PC-9 (cell line): ENCODE results near the gene VASH2.
"Not testable (repeated sequence)": the region's sequence is repeated elsewhere in the genome, so short reads cannot be mapped to it uniquely, and the experiment has no call there.

Experiments used
- EZH2 ChIP-seq: fragments of 200-600 bp; sonication (generic); IDR thresholded peaks from 2 replicates; pipeline ENCODE4 v1.8.0; 2017; ENCODE audit warnings: antibody characterized with exemption, low read depth
- TF ChIP-seq, protein P1 (sequence below): fragments of 200-600 bp; sonication (generic); conservative IDR thresholded peaks from 2 replicates; pipeline ENCODE4 v1.6.1; 2017; ENCODE audit warnings: mixed run types, antibody characterized with exemption, mild to moderate bottlenecking, moderate library complexity

DNA sequence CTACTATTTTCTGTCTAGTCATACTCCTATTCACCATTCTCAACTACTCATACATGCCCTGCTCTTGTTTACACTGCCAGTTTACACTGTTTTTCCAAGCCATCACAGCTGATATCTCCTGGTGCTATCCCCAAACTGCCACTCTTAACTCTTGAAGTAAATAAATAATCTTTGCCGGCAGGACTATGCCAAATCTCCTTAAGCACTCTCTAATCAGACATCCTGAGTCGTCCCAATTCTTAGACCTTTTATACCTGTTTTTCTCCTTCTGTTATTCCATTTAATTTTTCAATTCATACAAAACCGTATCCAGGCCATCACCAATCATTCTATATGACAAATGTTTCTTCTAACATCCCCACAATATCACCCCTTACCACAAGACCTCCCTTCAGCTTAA lies 36.7 kb upstream of the VASH2 start:
- TF ChIP-seq, protein P1, sequence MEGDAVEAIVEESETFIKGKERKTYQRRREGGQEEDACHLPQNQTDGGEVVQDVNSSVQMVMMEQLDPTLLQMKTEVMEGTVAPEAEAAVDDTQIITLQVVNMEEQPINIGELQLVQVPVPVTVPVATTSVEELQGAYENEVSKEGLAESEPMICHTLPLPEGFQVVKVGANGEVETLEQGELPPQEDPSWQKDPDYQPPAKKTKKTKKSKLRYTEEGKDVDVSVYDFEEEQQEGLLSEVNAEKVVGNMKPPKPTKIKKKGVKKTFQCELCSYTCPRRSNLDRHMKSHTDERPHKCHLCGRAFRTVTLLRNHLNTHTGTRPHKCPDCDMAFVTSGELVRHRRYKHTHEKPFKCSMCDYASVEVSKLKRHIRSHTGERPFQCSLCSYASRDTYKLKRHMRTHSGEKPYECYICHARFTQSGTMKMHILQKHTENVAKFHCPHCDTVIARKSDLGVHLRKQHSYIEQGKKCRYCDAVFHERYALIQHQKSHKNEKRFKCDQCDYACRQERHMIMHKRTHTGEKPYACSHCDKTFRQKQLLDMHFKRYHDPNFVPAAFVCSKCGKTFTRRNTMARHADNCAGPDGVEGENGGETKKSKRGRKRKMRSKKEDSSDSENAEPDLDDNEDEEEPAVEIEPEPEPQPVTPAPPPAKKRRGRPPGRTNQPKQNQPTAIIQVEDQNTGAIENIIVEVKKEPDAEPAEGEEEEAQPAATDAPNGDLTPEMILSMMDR, result not testable (repeated sequence)
- TF ChIP-seq EZH2, result not testable (repeated sequence)
